Tibial artery (tissue), 4 donors: ENCODE results near the gene BTBD9.

Experiments
- DNase-seq, 2 donors: peaks; one replicate each; pipeline ENCODE4 v3.0.0-alpha.2; 2019
- H3K27ac ChIP-seq, 2 donors: fragments of 200-600 bp; sonication (generic) in 1 of 2; 1 replicate in 1 of 2; 2 replicates in 1 of 2; pipeline ENCODE4 v1.5.1; 2018 to 2019; ENCODE audit warnings: mild to moderate bottlenecking in 1 of 2
- H3K27me3 ChIP-seq, 2 donors: fragments of 200-600 bp; sonication (generic) in 1 of 2; one replicate each; pipeline versions ENCODE4 v1.5.1 to v1.6.0; 2016 to 2019
- H3K36me3 ChIP-seq, 3 donors: fragments of 200-600 bp; sonication (generic) in 2 of 3; one replicate each; pipeline ENCODE4 v1.5.1; 2016 to 2019; ENCODE audit warnings: mild to moderate bottlenecking in 2 of 3
- H3K4me1 ChIP-seq, 4 donors: fragments of 200-600 bp; sonication (generic) in 2 of 4; 1 replicate in 3 of 4; 2 replicates in 1 of 4; pipeline ENCODE4 v1.5.1; 2016 to 2019
- H3K4me3 ChIP-seq, 2 donors: fragments of 200-600 bp; sonication (generic) in 1 of 2; 1 replicate in 1 of 2; 2 replicates in 1 of 2; pipeline ENCODE4 v1.5.1; 2018 to 2019; ENCODE audit warnings: mild to moderate bottlenecking in 2 of 2
- H3K9me3 ChIP-seq, 3 donors: fragments of 200-600 bp; sonication (generic) in 1 of 3; one replicate each; pipeline ENCODE4 v1.5.1; 2016 to 2019
- intact Hi-C: fragments of 100-400 bp; cut with DNase I; formaldehyde crosslinking; loops from one replicate; pipeline ENCODE4 v1.15.0; 2023; ENCODE audit warnings: low total_unique reads
- TF ChIP-seq, protein P1 (sequence below), 2 experiments: fragments of 200-600 bp in 1 of 2; fragments of 450-650 bp in 1 of 2; IDR thresholded peaks; one replicate each; pipeline ENCODE4 v1.5.1; 2017 to 2019; ENCODE audit warnings: antibody characterized with exemption in 2 of 2, mild to moderate bottlenecking in 1 of 2, moderate library complexity in 1 of 2

Gene BTBD9

GRCh38 chr6:38158762-38159350 is 480.9 kb downstream of the BTBD9 start:
- H3K4me3 ChIP-seq, result no peak overlapping the region
- H3K9me3 ChIP-seq, result no peaks in the 10 kb centered on the region
- H3K4me1 ChIP-seq, result no peaks in the 10 kb centered on the region
- DNase-seq, result no peak
- no peak overlapping the region for H3K27ac ChIP-seq
- intact Hi-C loops, result no loop called here
- peaks cover 0 to 9% (median 9%) of the 10 kb centered on the region in 3 donors for H3K36me3 ChIP-seq
- H3K27me3 ChIP-seq, result no peaks in the 10 kb centered on the region
- TF ChIP-seq, protein P1, sequence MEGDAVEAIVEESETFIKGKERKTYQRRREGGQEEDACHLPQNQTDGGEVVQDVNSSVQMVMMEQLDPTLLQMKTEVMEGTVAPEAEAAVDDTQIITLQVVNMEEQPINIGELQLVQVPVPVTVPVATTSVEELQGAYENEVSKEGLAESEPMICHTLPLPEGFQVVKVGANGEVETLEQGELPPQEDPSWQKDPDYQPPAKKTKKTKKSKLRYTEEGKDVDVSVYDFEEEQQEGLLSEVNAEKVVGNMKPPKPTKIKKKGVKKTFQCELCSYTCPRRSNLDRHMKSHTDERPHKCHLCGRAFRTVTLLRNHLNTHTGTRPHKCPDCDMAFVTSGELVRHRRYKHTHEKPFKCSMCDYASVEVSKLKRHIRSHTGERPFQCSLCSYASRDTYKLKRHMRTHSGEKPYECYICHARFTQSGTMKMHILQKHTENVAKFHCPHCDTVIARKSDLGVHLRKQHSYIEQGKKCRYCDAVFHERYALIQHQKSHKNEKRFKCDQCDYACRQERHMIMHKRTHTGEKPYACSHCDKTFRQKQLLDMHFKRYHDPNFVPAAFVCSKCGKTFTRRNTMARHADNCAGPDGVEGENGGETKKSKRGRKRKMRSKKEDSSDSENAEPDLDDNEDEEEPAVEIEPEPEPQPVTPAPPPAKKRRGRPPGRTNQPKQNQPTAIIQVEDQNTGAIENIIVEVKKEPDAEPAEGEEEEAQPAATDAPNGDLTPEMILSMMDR (IDR thresholded peaks at IDR 0.05), result no peak

GRCh38 chr6:38157905-38158304 is 481.8 kb downstream of the BTBD9 start:
- TF ChIP-seq, protein P1 (IDR thresholded peaks at IDR 0.05), result no peak
- peaks cover 4 to 19% (median 18%) of the 10 kb centered on the region in 3 donors for H3K36me3 ChIP-seq
- no peak overlapping the region for H3K27ac ChIP-seq
- intact Hi-C loops, result no loop called here
- H3K27me3 ChIP-seq, result no peaks in the 10 kb centered on the region
- no peaks in the 10 kb centered on the region for H3K9me3 ChIP-seq
- no peak for DNase-seq
- H3K4me1 ChIP-seq, result no peaks in the 10 kb centered on the region
- H3K4me3 ChIP-seq, result no peak overlapping the region

DNA sequence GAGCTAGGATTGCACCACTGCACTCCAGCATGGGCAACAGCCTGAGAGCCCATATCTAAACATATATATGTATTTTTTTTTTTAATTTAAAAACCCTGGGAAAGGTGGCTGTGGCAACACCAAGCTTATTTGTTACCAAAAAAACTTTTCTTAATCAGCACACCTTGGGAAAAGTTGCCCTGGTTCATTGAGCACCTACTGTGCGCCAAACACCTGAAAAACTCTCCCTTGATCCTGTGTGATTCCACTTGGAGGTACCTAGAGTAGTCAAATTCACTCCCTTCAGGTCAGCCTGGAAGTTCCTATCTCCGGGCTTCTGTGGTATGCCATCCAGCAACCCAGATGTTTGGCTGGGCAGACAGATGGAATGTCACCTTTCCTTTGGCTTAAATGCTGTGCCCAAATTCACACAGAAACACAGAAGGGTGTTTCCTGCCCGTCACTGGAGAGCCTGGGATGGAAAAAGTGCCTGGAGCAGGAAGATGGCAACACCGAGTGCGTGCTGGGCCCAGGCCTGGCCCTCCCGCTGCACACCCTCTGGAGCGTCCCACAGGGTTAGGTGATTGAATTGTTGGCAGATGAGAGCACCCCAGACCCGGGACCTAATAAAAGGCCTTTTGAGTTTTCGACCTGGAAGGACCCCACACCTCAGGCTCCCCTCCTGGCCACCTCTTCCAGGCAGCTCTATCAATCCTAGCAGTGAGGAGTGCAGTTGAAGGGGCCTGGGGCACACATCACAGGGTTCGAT is 482.7 kb downstream of the BTBD9 start:
- no peaks in the 10 kb centered on the region for H3K9me3 ChIP-seq
- H3K27ac ChIP-seq, result no peak overlapping the region
- no peaks in the 10 kb centered on the region for H3K4me1 ChIP-seq
- no peak overlapping the region for H3K4me3 ChIP-seq
- H3K36me3 ChIP-seq, result peaks cover 9 to 28% (median 26%) of the 10 kb centered on the region in 3 donors
- no peaks in the 10 kb centered on the region for H3K27me3 ChIP-seq
- DNase-seq, result no peak
- TF ChIP-seq, protein P1 (IDR thresholded peaks at IDR 0.05), result no peak
- intact Hi-C loops, result no loop called here

DNA sequence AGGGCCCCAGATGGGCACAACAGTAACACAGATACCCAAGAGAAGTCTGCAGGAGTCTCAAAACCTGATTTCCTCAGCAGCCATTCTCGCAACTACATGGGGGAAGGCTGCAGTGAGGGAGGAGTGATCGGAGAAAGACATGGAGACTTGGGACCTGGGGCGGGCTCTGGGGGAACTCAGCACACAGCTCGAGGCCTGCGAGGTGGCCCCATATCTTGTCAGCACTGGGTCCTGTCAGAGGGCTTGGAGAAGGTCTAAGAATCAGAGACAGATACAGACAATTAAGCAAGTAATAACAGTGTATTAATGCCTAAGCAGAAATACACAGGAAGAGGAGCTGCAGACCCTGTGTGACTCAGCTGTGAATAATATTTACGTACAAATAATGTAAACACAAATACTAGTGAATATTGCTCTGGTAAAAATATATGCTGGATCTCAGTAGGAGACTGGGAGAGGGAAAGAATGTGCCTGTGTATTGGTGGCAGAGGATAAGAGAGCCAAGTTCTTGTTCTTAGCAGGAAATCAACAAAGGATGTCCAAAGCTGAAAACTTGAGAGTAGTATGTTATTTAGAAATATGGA is 484.0 kb downstream of the BTBD9 start:
- Histone ChIP-seq H3K4me1 (no peaks in the 10 kb centered on the region), H3K36me3 (peaks cover 9 to 32% (median 31%) of the 10 kb centered on the region in 3 donors), H3K27ac (no peak overlapping the region), H3K4me3 (no peak overlapping the region), H3K27me3 (no peaks in the 10 kb centered on the region), H3K9me3 (no peaks in the 10 kb centered on the region)
- TF ChIP-seq, protein P1 (IDR thresholded peaks at IDR 0.05), result no peak
- peak in 1 of 2 donors; percentile 7 for DNase-seq
- intact Hi-C loops, result no loop called here

GRCh38 chr6:38155144-38155543 is 484.6 kb downstream of the BTBD9 start:
- Histone ChIP-seq H3K36me3 (peaks cover 9 to 31% (median 27%) of the 10 kb centered on the region in 3 donors), H3K9me3 (no peaks in the 10 kb centered on the region), H3K4me3 (no peak overlapping the region), H3K4me1 (no peaks in the 10 kb centered on the region), H3K27ac (no peak overlapping the region), H3K27me3 (no peaks in the 10 kb centered on the region)
- peak in 1 of 2 donors; percentile 18 for DNase-seq
- TF ChIP-seq, protein P1 (IDR thresholded peaks at IDR 0.05), result no peak
- intact Hi-C loops, result no loop called here
